Ishikawa (cell line): ENCODE measurements around the gene CDR2L.

Source experiments
- CEBPB ChIP-seq: IDR thresholded peaks from 2 replicates; pipeline ENCODE4 v1.6.1; 2012
- CREB1 ChIP-seq: IDR thresholded peaks from 2 replicates; pipeline ENCODE4 v1.6.1; 2012; ENCODE audit warnings: low read depth
- EGR1 ChIP-seq: IDR thresholded peaks from 2 replicates; pipeline ENCODE4 v1.6.1; 2012
- EP300 ChIP-seq: IDR thresholded peaks from 2 replicates; pipeline ENCODE4 v1.6.1; 2012; ENCODE audit warnings: borderline replicate concordance
- FOXM1 ChIP-seq: IDR thresholded peaks from 2 replicates; pipeline ENCODE4 v1.6.1; 2012; ENCODE audit warnings: low read depth, borderline replicate concordance
- MAX ChIP-seq: IDR thresholded peaks from 2 replicates; pipeline ENCODE4 v1.6.1; 2012
- NFIC ChIP-seq: IDR thresholded peaks from 2 replicates; pipeline ENCODE4 v1.6.1; 2012
- RAD21 ChIP-seq: IDR thresholded peaks from 2 replicates; pipeline ENCODE4 v1.6.1; 2012; ENCODE audit warnings: low read depth
- REST ChIP-seq: IDR thresholded peaks from 2 replicates; pipeline ENCODE4 v1.6.1; 2012; ENCODE audit warnings: low read depth, mild to moderate bottlenecking
- TAF1 ChIP-seq: IDR thresholded peaks from 2 replicates; pipeline ENCODE4 v1.6.1; 2012; ENCODE audit warnings: low read depth, mild to moderate bottlenecking
- TCF12 ChIP-seq: IDR thresholded peaks from 2 replicates; pipeline ENCODE4 v1.6.1; 2012; ENCODE audit warnings: low read depth
- TEAD4 ChIP-seq: IDR thresholded peaks from 2 replicates; pipeline ENCODE4 v1.6.1; 2012
- USF1 ChIP-seq: IDR thresholded peaks from 2 replicates; pipeline ENCODE4 v1.6.1; 2012
- YY1 ChIP-seq: IDR thresholded peaks from 2 replicates; pipeline ENCODE4 v1.6.1; 2012; ENCODE audit warnings: low read depth
- ZBTB7A ChIP-seq: IDR thresholded peaks from 2 replicates; pipeline ENCODE4 v1.6.1; 2012; ENCODE audit warnings: low read depth

The CDR2L gene

GRCh38 chr17:74952431-74953133 lies 34.9 kb upstream of the CDR2L start:
- TF ChIP-seq EGR1 = no peak
- TF ChIP-seq ZBTB7A = no peak
- TF ChIP-seq CREB1 = no peak
- no peak for TF ChIP-seq RAD21
- TF ChIP-seq TCF12 = no peak
- TF ChIP-seq CEBPB = no peak
- TF ChIP-seq EP300 = no peak
- no peak for TF ChIP-seq FOXM1
- TF ChIP-seq USF1 = no peak
- TF ChIP-seq MAX = no peak
- TF ChIP-seq YY1 = no peak
- no peak for TF ChIP-seq TEAD4
- TF ChIP-seq REST = no peak
- no peak for TF ChIP-seq TAF1
- TF ChIP-seq NFIC = no peak

GRCh38 chr17:74953134-74953687 lies 34.2 kb upstream of the CDR2L start:
- TF ChIP-seq TAF1 (no peak), RAD21 (no peak), YY1 (no peak), MAX (no peak), CEBPB (no peak), TEAD4 (no peak), CREB1 (no peak), NFIC (no peak), ZBTB7A (no peak), REST (no peak), FOXM1 (no peak), EGR1 (no peak)

DNA sequence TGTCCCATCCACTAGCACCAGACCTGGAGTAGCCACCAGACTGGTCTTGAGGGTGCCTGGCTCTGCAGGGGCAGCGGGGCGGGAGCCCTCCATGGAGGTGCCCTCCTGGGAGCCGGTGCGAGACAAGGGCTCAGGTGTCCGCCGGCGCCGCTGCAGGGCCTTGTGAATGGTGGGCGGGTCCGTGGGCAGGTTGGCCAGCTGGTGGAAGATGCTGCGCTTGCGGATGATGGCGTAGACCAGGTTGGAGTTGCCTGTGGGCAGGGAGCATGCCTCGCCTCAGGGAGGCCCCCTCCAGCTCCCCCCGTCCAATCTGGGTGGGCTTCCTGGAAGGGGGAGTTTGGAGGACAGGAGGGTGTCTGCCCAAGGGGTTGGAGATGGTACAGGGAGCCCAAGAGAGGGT lies 33.3 kb upstream of the CDR2L start:
- TF ChIP-seq TAF1 = no peak
- no peak for TF ChIP-seq NFIC
- no peak for TF ChIP-seq TCF12
- TF ChIP-seq RAD21 = no peak
- no peak for TF ChIP-seq EP300
- no peak for TF ChIP-seq REST
- TF ChIP-seq YY1 = no peak
- no peak for TF ChIP-seq USF1
- no peak for TF ChIP-seq CEBPB
- TF ChIP-seq FOXM1 = no peak
- no peak for TF ChIP-seq EGR1
- no peak for TF ChIP-seq TEAD4
- no peak for TF ChIP-seq ZBTB7A
- no peak for TF ChIP-seq CREB1
- no peak for TF ChIP-seq MAX
